ENCODE results near the gene NOL7. TPM values are rescaled to one million over a fixed set of nuclear protein-coding genes. Genes with fewer than 3 reads are reported as not detected.

Gene NOL7
- total and polyA plus RNA-seq, 2 of the 13 experiments (the other 11 are each of a cell fraction or from before 2014, with no cell fraction given) = 37.8 to 186 TPM

- peak; percentile 88; the same call in 1 of the 2 replicates for TF ChIP-seq NR0B2 (CRISPR knock-in tag; IDR thresholded peaks at IDR 0.05)
- TF ChIP-seq ZBTB7B (CRISPR knock-in tag; IDR thresholded peaks at IDR 0.05) = peak; percentile 96
- TF ChIP-seq, protein P1, sequence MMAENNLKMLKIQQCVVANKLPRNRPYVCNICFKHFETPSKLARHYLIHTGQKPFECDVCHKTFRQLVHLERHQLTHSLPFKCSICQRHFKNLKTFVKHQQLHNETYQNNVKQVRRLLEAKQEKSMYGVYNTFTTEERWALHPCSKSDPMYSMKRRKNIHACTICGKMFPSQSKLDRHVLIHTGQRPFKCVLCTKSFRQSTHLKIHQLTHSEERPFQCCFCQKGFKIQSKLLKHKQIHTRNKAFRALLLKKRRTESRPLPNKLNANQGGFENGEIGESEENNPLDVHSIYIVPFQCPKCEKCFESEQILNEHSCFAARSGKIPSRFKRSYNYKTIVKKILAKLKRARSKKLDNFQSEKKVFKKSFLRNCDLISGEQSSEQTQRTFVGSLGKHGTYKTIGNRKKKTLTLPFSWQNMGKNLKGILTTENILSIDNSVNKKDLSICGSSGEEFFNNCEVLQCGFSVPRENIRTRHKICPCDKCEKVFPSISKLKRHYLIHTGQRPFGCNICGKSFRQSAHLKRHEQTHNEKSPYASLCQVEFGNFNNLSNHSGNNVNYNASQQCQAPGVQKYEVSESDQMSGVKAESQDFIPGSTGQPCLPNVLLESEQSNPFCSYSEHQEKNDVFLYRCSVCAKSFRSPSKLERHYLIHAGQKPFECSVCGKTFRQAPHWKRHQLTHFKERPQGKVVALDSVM (CRISPR knock-in tag; IDR thresholded peaks at IDR 0.05) = 0 out of 2 replicates have a peak, but pooled peaks have one; percentile 39
- TF ChIP-seq, protein P2, sequence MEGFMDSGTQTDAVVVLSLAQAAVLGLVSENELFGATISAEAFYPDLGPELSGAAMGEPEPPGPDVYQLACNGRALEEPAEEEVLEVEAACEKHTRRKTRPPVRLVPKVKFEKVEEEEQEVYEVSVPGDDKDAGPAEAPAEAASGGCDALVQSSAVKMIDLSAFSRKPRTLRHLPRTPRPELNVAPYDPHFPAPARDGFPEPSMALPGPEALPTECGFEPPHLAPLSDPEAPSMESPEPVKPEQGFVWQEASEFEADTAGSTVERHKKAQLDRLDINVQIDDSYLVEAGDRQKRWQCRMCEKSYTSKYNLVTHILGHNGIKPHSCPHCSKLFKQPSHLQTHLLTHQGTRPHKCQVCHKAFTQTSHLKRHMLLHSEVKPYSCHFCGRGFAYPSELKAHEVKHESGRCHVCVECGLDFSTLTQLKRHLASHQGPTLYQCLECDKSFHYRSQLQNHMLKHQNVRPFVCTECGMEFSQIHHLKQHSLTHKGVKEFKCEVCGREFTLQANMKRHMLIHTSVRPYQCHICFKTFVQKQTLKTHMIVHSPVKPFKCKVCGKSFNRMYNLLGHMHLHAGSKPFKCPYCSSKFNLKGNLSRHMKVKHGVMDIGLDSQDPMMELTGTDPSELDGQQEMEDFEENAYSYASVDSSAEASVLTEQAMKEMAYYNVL (CRISPR knock-in tag; IDR thresholded peaks at IDR 0.05; ENCODE audit: borderline replicate concordance) = peak; percentile 74
- no peak for TF ChIP-seq PHF5A (CRISPR knock-in tag; IDR thresholded peaks at IDR 0.05; ENCODE audit: low read depth, unreplicated experiment)
- TF ChIP-seq ZNF883 (CRISPR knock-in tag; IDR thresholded peaks at IDR 0.05; ENCODE audit: not compliant biosample characterization) = peak; percentile 14
- TF ChIP-seq THYN1 (CRISPR knock-in tag; IDR thresholded peaks at IDR 0.05; ENCODE audit: borderline replicate concordance, low read depth) = peak; percentile 92; the same call in 1 of the 2 replicates
- TF ChIP-seq WIZ (CRISPR knock-in tag; IDR thresholded peaks at IDR 0.05) = peak; percentile 73; the same call in 1 of the 2 replicates
- no peak for TF ChIP-seq NFE2 (CRISPR knock-in tag; IDR thresholded peaks at IDR 0.05)
- TF ChIP-seq ZNF343 (CRISPR knock-in tag; IDR thresholded peaks at IDR 0.05) = peak; percentile 45; the same call in 1 of the 2 replicates
- no peak for TF ChIP-seq ATF5 (CRISPR knock-in tag; IDR thresholded peaks at IDR 0.05; ENCODE audit: low read depth)
- TF ChIP-seq SNAI1 (CRISPR knock-in tag; IDR thresholded peaks at IDR 0.05; ENCODE audit: borderline replicate concordance) = peak; percentile 39; the same call in 1 of the 2 replicates
- peak; percentile 72; the same call in 1 of the 2 replicates for TF ChIP-seq ZNF704 (CRISPR knock-in tag; IDR thresholded peaks at IDR 0.05; ENCODE audit: borderline replicate concordance)
- TF ChIP-seq ZNF878 (CRISPR knock-in tag; IDR thresholded peaks at IDR 0.05) = peak; percentile 87; the same call in 1 of the 2 replicates
- TF ChIP-seq, protein P3, sequence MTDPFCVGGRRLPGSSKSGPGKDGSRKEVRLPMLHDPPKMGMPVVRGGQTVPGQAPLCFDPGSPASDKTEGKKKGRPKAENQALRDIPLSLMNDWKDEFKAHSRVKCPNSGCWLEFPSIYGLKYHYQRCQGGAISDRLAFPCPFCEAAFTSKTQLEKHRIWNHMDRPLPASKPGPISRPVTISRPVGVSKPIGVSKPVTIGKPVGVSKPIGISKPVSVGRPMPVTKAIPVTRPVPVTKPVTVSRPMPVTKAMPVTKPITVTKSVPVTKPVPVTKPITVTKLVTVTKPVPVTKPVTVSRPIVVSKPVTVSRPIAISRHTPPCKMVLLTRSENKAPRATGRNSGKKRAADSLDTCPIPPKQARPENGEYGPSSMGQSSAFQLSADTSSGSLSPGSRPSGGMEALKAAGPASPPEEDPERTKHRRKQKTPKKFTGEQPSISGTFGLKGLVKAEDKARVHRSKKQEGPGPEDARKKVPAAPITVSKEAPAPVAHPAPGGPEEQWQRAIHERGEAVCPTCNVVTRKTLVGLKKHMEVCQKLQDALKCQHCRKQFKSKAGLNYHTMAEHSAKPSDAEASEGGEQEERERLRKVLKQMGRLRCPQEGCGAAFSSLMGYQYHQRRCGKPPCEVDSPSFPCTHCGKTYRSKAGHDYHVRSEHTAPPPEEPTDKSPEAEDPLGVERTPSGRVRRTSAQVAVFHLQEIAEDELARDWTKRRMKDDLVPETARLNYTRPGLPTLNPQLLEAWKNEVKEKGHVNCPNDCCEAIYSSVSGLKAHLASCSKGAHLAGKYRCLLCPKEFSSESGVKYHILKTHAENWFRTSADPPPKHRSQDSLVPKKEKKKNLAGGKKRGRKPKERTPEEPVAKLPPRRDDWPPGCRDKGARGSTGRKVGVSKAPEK (CRISPR knock-in tag; IDR thresholded peaks at IDR 0.05; ENCODE audit: borderline replicate concordance) = peak; percentile 97
- peak; percentile 73 for TF ChIP-seq AGO1 (IDR thresholded peaks at IDR 0.05; ENCODE audit: low read depth, low read length, poor library complexity, severe bottlenecking)
- no peak for TF ChIP-seq NCOA1 (CRISPR knock-in tag; IDR thresholded peaks at IDR 0.05)
- TF ChIP-seq PHF21A (CRISPR knock-in tag; IDR thresholded peaks at IDR 0.05) = peak; percentile 83
These were observed 40.4 kb upstream of the NOL7 start, which contains the start of gene SIRT5 (continued) for GRCh38 chr6:13574571-13575376.
